GM23338 (cell line): ENCODE data around the gene SLC25A3. TPM values are rescaled to one million over a fixed set of nuclear protein-coding genes. Genes with fewer than 3 reads are reported as not detected.

ENCODE experiments used
- ATAC-seq: fragments of 200-7000 bp; cut with Tn5 transposase; 3 replicates; pipeline ENCODE4 v1.9.1; 2020
- DNase-seq: peaks from one replicate; pipeline ENCODE4 v3.0.0-alpha.2; 2015; ENCODE audit warnings: low spot score
- H2AFZ ChIP-seq: fragments of 200-600 bp; sonication (generic); 2 replicates; pipeline ENCODE4 v1.8.0; 2016; ENCODE audit warnings: antibody characterized with exemption, mild to moderate bottlenecking, moderate library complexity
- H3F3A ChIP-seq: fragments of 200-600 bp; sonication (generic); replicated peaks from 2 replicates; pipeline ENCODE4 v1.8.0; 2017; ENCODE audit warnings: antibody characterized with exemption, mixed run types, low read depth
- H3K27ac ChIP-seq: fragments of 200-600 bp; sonication (generic); 2 replicates; pipeline ENCODE4 v1.6.1; 2016; ENCODE audit warnings: low read depth
- H3K27me3 ChIP-seq: fragments of 200-600 bp; sonication (generic); 2 replicates; pipeline ENCODE4 v1.8.0; 2016; ENCODE audit warnings: mild to moderate bottlenecking, mixed run types, moderate library complexity; ENCODE audit not compliant: insufficient read depth
- H3K36me3 ChIP-seq: fragments of 200-600 bp; sonication (generic); 2 replicates; pipeline ENCODE4 v1.8.0; 2016; ENCODE audit warnings: mild to moderate bottlenecking; ENCODE audit not compliant: insufficient read depth
- H3K4me1 ChIP-seq: fragments of 200-600 bp; sonication (generic); 2 replicates; pipeline ENCODE4 v1.8.0; 2016; ENCODE audit warnings: mild to moderate bottlenecking, moderate library complexity; ENCODE audit not compliant: insufficient read depth
- H3K4me2 ChIP-seq: fragments of 200-600 bp; sonication (generic); 2 replicates; pipeline ENCODE4 v1.7.1; 2017; ENCODE audit warnings: mixed run types
- H3K4me3 ChIP-seq: fragments of 200-600 bp; sonication (generic); 2 replicates; pipeline ENCODE4 v1.6.1; 2016; ENCODE audit warnings: mixed run types
- H3K79me2 ChIP-seq: fragments of 200-600 bp; sonication (generic); replicated peaks from 2 replicates; pipeline ENCODE4 v1.8.0; 2017; ENCODE audit warnings: mild to moderate bottlenecking; ENCODE audit not compliant: insufficient read depth
- H3K9me2 ChIP-seq: fragments of 200-600 bp; sonication (generic); 2 replicates; pipeline ENCODE4 v1.8.0; 2017; ENCODE audit not compliant: insufficient read depth
- H4K20me1 ChIP-seq: fragments of 200-600 bp; sonication (generic); replicated peaks from 2 replicates; pipeline ENCODE4 v1.8.0; 2017; ENCODE audit warnings: mild to moderate bottlenecking; ENCODE audit not compliant: insufficient read depth
- H3K27ac Mint-ChIP-seq: 2 replicates; pipeline ENCODE4 v1.8.0; 2020; ENCODE audit warnings: inconsistent platforms, mild to moderate bottlenecking, moderate library complexity, mixed read lengths
- H3K27me3 Mint-ChIP-seq: 3 replicates; pipeline ENCODE4 v1.8.0; 2022; ENCODE audit warnings: low read depth, mild to moderate bottlenecking, moderate library complexity, mixed read lengths, inconsistent platforms; ENCODE audit not compliant: insufficient read depth, poor library complexity
- H3K36me3 Mint-ChIP-seq: 3 replicates; pipeline ENCODE4 v1.8.0; 2021; ENCODE audit warnings: low read depth, mild to moderate bottlenecking, inconsistent platforms, moderate library complexity, mixed read lengths
- H3K4me1 Mint-ChIP-seq: 3 replicates; pipeline ENCODE4 v1.8.0; 2020; ENCODE audit warnings: mild to moderate bottlenecking, inconsistent platforms, mixed read lengths
- H3K4me3 Mint-ChIP-seq: 3 replicates; pipeline ENCODE4 v1.8.0; 2021; ENCODE audit warnings: moderate library complexity, mild to moderate bottlenecking, inconsistent platforms, mixed read lengths
- H3K9me3 Mint-ChIP-seq: 3 replicates; pipeline ENCODE4 v1.8.0; 2020; ENCODE audit warnings: moderate library complexity, mild to moderate bottlenecking, inconsistent platforms, mixed read lengths
- CTCF ChIP-seq, 2 experiments: fragments of 200-600 bp in 1 of 2; sonication (generic) in 1 of 2; conservative IDR thresholded peaks; 2 replicates each; pipeline versions ENCODE4 v1.5.1 to v1.6.1; 2016 to 2017; ENCODE audit warnings: antibody characterized with exemption in 2 of 2, low read depth in 2 of 2, mild to moderate bottlenecking in 2 of 2, moderate library complexity in 1 of 2
- ETS1 ChIP-seq: IDR thresholded peaks from 2 replicates; pipeline ENCODE4 v1.6.1; 2016; ENCODE audit warnings: antibody characterized with exemption
- JUNB ChIP-seq: IDR thresholded peaks from one replicate; pipeline ENCODE4 v1.6.1; 2016; ENCODE audit warnings: antibody characterized with exemption; ENCODE audit not compliant: unreplicated experiment
- NANOG ChIP-seq: IDR thresholded peaks from 2 replicates; pipeline ENCODE4 v1.6.1; 2016; ENCODE audit warnings: antibody characterized with exemption, borderline replicate concordance
- POLR2AphosphoS5 ChIP-seq: IDR thresholded peaks from 2 replicates; pipeline ENCODE4 v1.6.1; 2016; ENCODE audit warnings: antibody characterized with exemption, low read depth
- REST ChIP-seq: IDR thresholded peaks from one replicate; pipeline ENCODE4 v1.6.1; 2018; ENCODE audit warnings: antibody characterized with exemption; ENCODE audit not compliant: unreplicated experiment
- STAT1 ChIP-seq: IDR thresholded peaks from one replicate; pipeline ENCODE4 v1.6.1; 2016; ENCODE audit warnings: antibody characterized with exemption; ENCODE audit not compliant: unreplicated experiment
- ZNF114 ChIP-seq: fragments of 250-450 bp; sonication (Bioruptor Pico); IDR thresholded peaks from 2 replicates; pipeline ENCODE4 v1.5.0; 2020; ENCODE audit warnings: mild to moderate bottlenecking, moderate library complexity
- ZNF331 ChIP-seq: fragments of 250-450 bp; sonication (Bioruptor Pico); IDR thresholded peaks from 2 replicates; pipeline ENCODE4 v1.5.0; 2020; ENCODE audit warnings: low read depth, mild to moderate bottlenecking, moderate library complexity
- ZNF462 ChIP-seq: fragments of 250-450 bp; sonication (Bioruptor Pico); IDR thresholded peaks from 2 replicates; pipeline ENCODE4 v1.5.0; 2020; ENCODE audit warnings: mild to moderate bottlenecking, moderate library complexity
- polyA plus RNA-seq: library from polyadenylated mRNA; unstranded; fragments of >200 nt; fragmentation: Nextera tagmentation; extraction: Ambion mirVana; gene quantifications from 2 replicates; pipeline ENCODE4 v1.2.1, GENCODE V29; 2016
- total RNA-seq: library from RNA; depleted of rRNA; stranded (reverse); fragments of >200 nt; shearing (Covaris generic); gene quantifications from 2 replicates; pipeline ENCODE4 v1.2.3, GENCODE V29; 2014

SLC25A3 gene
- total and polyA plus RNA-seq, 2 experiments from 2014 or later: 676 to 703 TPM

GRCh38 chr12:98582093-98582492 lies 11.4 kb upstream of the SLC25A3 start (continued):
- TF ChIP-seq REST: no peak
- TF ChIP-seq NANOG: no peak
- TF ChIP-seq STAT1: no peak
- TF ChIP-seq POLR2AphosphoS5: no peak
- TF ChIP-seq ZNF114 (CRISPR knock-in tag): no peak
- TF ChIP-seq JUNB: no peak

- Mint-ChIP-seq H3K4me1 (no peaks in the 10 kb centered on the region), H3K27ac (no peak overlapping the region), H3K36me3 (no peaks in the 10 kb centered on the region), H3K4me3 (no peak overlapping the region), H3K27me3 (peaks cover 1% of the 10 kb centered on the region), H3K9me3 (no peaks in the 10 kb centered on the region)
- no peaks in the 10 kb centered on the region for H4K20me1 ChIP-seq
- H3K79me2 ChIP-seq: no peaks in the 10 kb centered on the region
- DNase-seq (no peak), ATAC-seq (no peak)
- no peaks in the 10 kb centered on the region for H3K27me3 ChIP-seq
- no peak overlapping the region for H3K4me3 ChIP-seq
- H2AFZ ChIP-seq: no peak overlapping the region
- no peaks in the 10 kb centered on the region for H3K36me3 ChIP-seq
- H3F3A ChIP-seq: no peaks in the 10 kb centered on the region
- no peaks in the 10 kb centered on the region for H3K4me1 ChIP-seq
- H3K27ac ChIP-seq: no peak overlapping the region
- H3K4me2 ChIP-seq: no peak overlapping the region
- H3K9me2 ChIP-seq: no peaks in the 10 kb centered on the region
- TF ChIP-seq ZNF331 (CRISPR knock-in tag): no peak
- no peak for TF ChIP-seq CTCF (conservative IDR thresholded peaks at IDR 0.05; ENCODE audit: low read depth in 2 of 2)
- TF ChIP-seq ZNF462 (CRISPR knock-in tag): no peak
- TF ChIP-seq ETS1: no peak
- no peak for TF ChIP-seq STAT1
Observed at GRCh38 chr12:98587084-98587483, 6.4 kb upstream of the SLC25A3 start.
